BE2C (cell line): ENCODE data around the gene RARA.
A peak's percentile ranks its signal among the peaks of the same experiment; 100 is the strongest.

Source experiments
- DNase-seq: peaks from one replicate; pipeline ENCODE4 v3.0.0-alpha.2; 2020
- H3K27me3 ChIP-seq: fragments of 250-450 bp; sonication (Bioruptor Pico); 2 replicates; pipeline ENCODE4 v1.5.1; 2020; ENCODE audit warnings: mild to moderate bottlenecking
- H3K36me3 ChIP-seq: fragments of 250-450 bp; sonication (Bioruptor Pico); 2 replicates; pipeline ENCODE4 v1.5.1; 2020; ENCODE audit warnings: mild to moderate bottlenecking
- H3K4me1 ChIP-seq: fragments of 250-450 bp; sonication (Bioruptor Pico); 2 replicates; pipeline ENCODE4 v1.5.1; 2020
- H3K4me3 ChIP-seq: 2 replicates; pipeline ENCODE4 v1.5.1; 2011; ENCODE audit warnings: low read depth, low read length
- H3K9me3 ChIP-seq: fragments of 250-450 bp; sonication (Bioruptor Pico); 2 replicates; pipeline ENCODE4 v1.5.1; 2020
- TF ChIP-seq, protein P1 (sequence below): IDR thresholded peaks from 2 replicates; pipeline ENCODE4 v1.5.1; 2012; ENCODE audit warnings: mild to moderate bottlenecking, low read depth, low read length

RARA gene

DNA sequence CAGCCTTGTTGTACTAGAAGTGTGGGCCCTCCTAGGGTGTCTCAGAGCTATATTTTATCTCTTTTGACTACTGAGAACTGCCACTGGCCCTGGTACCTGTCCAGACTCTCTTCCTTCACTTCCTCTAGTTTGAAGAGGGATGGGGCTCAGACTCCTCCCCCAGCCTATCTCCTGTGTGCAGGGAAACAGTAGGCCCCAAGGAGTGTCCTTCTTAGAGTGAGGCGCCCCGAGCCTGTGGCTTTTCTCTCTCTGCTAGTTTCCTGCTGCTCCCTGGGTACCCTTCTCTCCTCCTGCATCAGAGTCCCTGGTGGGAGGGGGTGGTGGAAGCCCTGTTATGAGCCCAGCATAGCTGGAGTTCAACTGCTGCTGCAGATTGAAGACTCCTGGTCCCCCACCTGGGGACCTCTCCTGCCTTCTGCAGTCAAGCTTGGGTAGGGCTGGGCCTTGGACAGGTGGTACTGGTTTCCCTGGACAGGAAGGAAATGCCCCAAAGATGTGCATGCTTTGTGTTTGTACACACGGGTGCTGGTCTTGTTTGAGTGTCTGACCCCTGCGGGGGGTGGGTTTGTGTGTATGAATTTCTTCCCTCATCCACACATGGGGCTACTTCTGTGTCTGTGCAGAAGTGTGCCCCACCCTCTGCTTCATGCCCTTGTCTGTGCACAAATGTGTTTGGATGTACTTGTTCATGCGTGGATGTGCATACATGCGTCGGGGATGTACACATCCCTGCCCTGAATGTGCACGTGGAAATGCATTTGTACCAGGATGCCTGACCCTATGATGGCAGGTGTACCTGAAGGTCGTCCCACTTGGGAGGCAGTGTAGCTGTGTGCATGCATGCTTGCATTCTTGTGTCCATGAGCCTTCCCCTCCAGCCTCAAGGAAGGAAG is 6.9 kb downstream of the RARA start:
- peaks cover 60% of the 10 kb centered on the region for H3K4me1 ChIP-seq
- H3K9me3 ChIP-seq = no peaks in the 10 kb centered on the region
- peaks cover 3% of the 10 kb centered on the region; the same call in 1 of the 2 replicates for H3K36me3 ChIP-seq
- DNase-seq = no peak
- TF ChIP-seq, protein P1, sequence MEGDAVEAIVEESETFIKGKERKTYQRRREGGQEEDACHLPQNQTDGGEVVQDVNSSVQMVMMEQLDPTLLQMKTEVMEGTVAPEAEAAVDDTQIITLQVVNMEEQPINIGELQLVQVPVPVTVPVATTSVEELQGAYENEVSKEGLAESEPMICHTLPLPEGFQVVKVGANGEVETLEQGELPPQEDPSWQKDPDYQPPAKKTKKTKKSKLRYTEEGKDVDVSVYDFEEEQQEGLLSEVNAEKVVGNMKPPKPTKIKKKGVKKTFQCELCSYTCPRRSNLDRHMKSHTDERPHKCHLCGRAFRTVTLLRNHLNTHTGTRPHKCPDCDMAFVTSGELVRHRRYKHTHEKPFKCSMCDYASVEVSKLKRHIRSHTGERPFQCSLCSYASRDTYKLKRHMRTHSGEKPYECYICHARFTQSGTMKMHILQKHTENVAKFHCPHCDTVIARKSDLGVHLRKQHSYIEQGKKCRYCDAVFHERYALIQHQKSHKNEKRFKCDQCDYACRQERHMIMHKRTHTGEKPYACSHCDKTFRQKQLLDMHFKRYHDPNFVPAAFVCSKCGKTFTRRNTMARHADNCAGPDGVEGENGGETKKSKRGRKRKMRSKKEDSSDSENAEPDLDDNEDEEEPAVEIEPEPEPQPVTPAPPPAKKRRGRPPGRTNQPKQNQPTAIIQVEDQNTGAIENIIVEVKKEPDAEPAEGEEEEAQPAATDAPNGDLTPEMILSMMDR = no peak
- H3K27me3 ChIP-seq = no peaks in the 10 kb centered on the region
- peak overlapping the region; percentile 50; the same call in 1 of the 2 replicates for H3K4me3 ChIP-seq

GRCh38 chr17:40316571-40317344 is 7.8 kb downstream of the RARA start:
- Histone ChIP-seq H3K4me3 (peak overlapping the region; percentile 50), H3K9me3 (no peaks in the 10 kb centered on the region), H3K27me3 (no peaks in the 10 kb centered on the region), H3K36me3 (peaks cover 3% of the 10 kb centered on the region; the same call in 1 of the 2 replicates), H3K4me1 (peaks cover 58% of the 10 kb centered on the region)
- TF ChIP-seq, protein P1 = no peak
- peak; percentile 70 for DNase-seq

- peak; percentile 73 for DNase-seq
Measured at GRCh38 chr17:40317345-40317873, 8.4 kb downstream of the RARA start.

DNA sequence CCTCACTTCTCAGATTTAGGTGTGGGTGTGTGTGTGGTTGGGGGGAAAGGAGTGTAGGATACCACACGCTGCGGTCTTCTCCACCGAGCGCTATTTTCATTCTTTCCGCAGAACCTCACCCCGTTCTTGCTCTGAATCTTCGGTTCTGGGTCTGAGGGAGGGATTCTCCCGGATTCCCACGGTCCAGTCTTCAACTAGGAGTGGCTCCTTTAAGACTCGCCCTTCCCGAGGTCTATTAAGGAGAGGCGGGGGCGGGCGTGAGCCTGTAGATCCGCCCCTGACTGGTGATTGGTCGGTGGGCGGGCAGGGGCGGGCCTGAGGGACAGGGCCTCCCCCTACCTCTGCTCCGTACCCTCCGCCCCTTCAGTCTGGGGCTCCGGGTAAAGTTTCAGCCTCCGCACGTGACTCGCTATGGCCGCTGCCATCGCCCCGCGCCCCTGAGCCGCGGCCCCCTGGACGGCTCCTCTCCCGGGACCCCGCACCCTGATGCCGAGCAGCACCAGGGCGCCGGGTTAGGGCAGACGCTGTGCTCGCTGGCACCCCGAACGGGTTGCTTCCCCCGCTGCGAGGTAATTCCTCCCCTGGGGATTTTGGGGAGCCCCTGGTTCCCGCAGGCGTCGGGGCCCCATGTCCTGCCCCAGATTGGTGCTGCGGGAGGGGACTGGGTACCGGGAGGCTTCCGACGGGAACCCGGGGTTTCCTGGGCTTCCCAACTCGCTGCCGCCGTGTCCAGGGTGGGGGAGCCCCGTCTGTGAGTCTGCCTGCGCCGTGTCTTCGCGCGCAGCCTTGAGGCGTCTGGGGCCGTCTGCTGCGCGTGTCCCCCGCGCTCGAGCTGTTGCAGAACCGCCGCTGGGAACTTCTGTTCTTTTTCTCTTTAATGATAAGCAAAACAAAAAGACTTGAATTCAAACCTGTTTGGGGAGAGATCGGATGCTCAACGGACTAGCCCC is 9.2 kb downstream of the RARA start:
- Histone ChIP-seq H3K4me3 (peak overlapping the region; percentile 97), H3K4me1 (peaks cover 58% of the 10 kb centered on the region), H3K36me3 (peaks cover 3% of the 10 kb centered on the region), H3K27me3 (no peaks in the 10 kb centered on the region), H3K9me3 (no peaks in the 10 kb centered on the region)
- peak; percentile 96 for DNase-seq
- TF ChIP-seq, protein P1 = no peak

More at GRCh38 chr17:40317345-40317873, 8.4 kb downstream of the RARA start:
- TF ChIP-seq, protein P1 = peak; percentile 67
- peak overlapping the region; percentile 97 for H3K4me3 ChIP-seq
- peaks cover 3% of the 10 kb centered on the region for H3K36me3 ChIP-seq
- peaks cover 58% of the 10 kb centered on the region for H3K4me1 ChIP-seq
- no peaks in the 10 kb centered on the region for H3K27me3 ChIP-seq
- no peaks in the 10 kb centered on the region for H3K9me3 ChIP-seq

DNA sequence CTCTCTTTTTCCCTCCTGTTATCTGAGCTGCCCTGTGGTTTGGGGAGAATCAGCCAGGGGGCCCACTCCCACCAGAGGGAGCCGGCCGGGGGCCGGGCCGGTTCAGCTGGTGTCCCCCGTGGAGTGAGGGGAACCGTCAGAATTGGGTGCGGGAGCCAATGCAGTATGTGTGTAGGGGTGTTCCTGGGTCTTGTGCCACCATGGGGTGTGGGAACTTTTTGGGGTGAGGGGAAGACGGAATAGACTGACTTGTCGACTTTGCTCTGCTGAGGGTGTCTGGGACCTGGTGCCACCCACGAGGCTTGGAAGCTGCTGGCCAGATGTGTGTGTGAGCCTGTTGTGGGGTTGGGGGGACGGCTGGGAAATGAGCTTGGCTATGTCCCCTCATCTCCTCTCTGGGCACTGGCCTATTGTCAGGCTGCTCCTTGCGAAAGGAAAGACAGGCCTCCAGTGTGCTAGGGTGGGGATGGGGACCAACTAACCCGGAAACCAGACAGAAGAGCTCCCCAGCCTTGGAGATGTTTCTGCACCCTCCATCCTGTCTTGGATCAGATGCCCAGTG is 9.9 kb downstream of the RARA start:
- no peak for DNase-seq
- H3K27me3 ChIP-seq = no peaks in the 10 kb centered on the region
- peak overlapping the region; percentile 97 for H3K4me3 ChIP-seq
- H3K9me3 ChIP-seq = no peaks in the 10 kb centered on the region
- H3K4me1 ChIP-seq = peaks cover 54% of the 10 kb centered on the region
- peaks cover 3% of the 10 kb centered on the region for H3K36me3 ChIP-seq
- TF ChIP-seq, protein P1 = no peak
